NK-92 treated with Interleukin-12 subunit alpha and Interleukin-12 subunit beta, amount 100 ng/mL, for 24 hours (cell line): ENCODE results near the gene KMT2A.
"Not testable (repeated sequence)": the region's sequence is repeated elsewhere in the genome, so short reads cannot be mapped to it uniquely, and the experiment has no call there.

ENCODE experiments used
- DNase-seq: peaks from one replicate; lab custom pipeline; 2025; lab: John Stamatoyannopoulos, UW

KMT2A gene

GRCh38 chr11:118533769-118534729 lies 97.8 kb downstream of the KMT2A start:
- no peak for DNase-seq

GRCh38 chr11:118535261-118535660 lies 99.0 kb downstream of the KMT2A start:
- no peak for DNase-seq

GRCh38 chr11:118536726-118537125 lies 100.4 kb downstream of the KMT2A start:
- no peak for DNase-seq

GRCh38 chr11:118537409-118537980 lies 101.2 kb downstream of the KMT2A start:
- DNase-seq, result no peak

GRCh38 chr11:118544010-118544646 lies 107.8 kb downstream of the KMT2A start:
- no peak for DNase-seq

- no peak for DNase-seq
These were observed 108.3 kb downstream of the KMT2A start for GRCh38 chr11:118544647-118545010.

GRCh38 chr11:118545533-118545932 lies 109.2 kb downstream of the KMT2A start:
- no peak for DNase-seq

- no peak for DNase-seq
These were observed 110.8 kb downstream of the KMT2A start for GRCh38 chr11:118547132-118547531.

GRCh38 chr11:118552341-118552740 lies 116.0 kb downstream of the KMT2A start:
- DNase-seq, result no peak

- no peak for DNase-seq
These were observed 124.5 kb downstream of the KMT2A start for GRCh38 chr11:118560806-118561205.

GRCh38 chr11:118565051-118565450 lies 128.8 kb downstream of the KMT2A start:
- no peak for DNase-seq

GRCh38 chr11:118569670-118570069 lies 133.4 kb downstream of the KMT2A start:
- no peak for DNase-seq

GRCh38 chr11:118570787-118571186 lies 134.5 kb downstream of the KMT2A start:
- no peak for DNase-seq

- not testable (repeated sequence) for DNase-seq
These were observed 135.4 kb downstream of the KMT2A start for GRCh38 chr11:118571701-118572060.

GRCh38 chr11:118572061-118572980 lies 136.0 kb downstream of the KMT2A start, which contains the start of gene ARCN1:
TSS of gene ARCN1 (plus strand) at chr11:118572409. CDS start at chr11:118572548, 139 bp downstream.
- DNase-seq, result peak; percentile 82

- DNase-seq, result no peak
These were observed 136.8 kb downstream of the KMT2A start for GRCh38 chr11:118572981-118573550.

- DNase-seq, result no peak
These were observed 138.3 kb downstream of the KMT2A start for GRCh38 chr11:118574636-118575035.
